Hepatocyte (in vitro differentiated cells): Measurements from ENCODE around the gene GIMAP6. TPM values are rescaled to one million over a fixed set of nuclear protein-coding genes. Genes with fewer than 3 reads are reported as not detected.

ENCODE experiments used
- DNase-seq: peaks from one replicate; pipeline ENCODE4 v3.0.0-alpha.2; 2016; ENCODE audit warnings: low spot score
- H2AFZ ChIP-seq: fragments of 200-600 bp; sonication (generic); 2 replicates; pipeline ENCODE4 v1.6.0; 2016; ENCODE audit warnings: antibody characterized with exemption, mild to moderate bottlenecking
- H3K27ac ChIP-seq: fragments of 200-600 bp; sonication (generic); 2 replicates; pipeline ENCODE4 v1.5.1; 2016; ENCODE audit warnings: mild to moderate bottlenecking
- H3K27me3 ChIP-seq: fragments of 200-600 bp; sonication (generic); 2 replicates; pipeline ENCODE4 v1.6.1; 2016
- H3K36me3 ChIP-seq: fragments of 200-600 bp; sonication (generic); replicated peaks from 2 replicates; pipeline ENCODE4 v1.5.1; 2016; ENCODE audit warnings: low read depth; ENCODE audit not compliant: insufficient read depth
- H3K4me1 ChIP-seq: fragments of 200-600 bp; sonication (generic); 2 replicates; pipeline ENCODE4 v1.5.1; 2016; ENCODE audit warnings: mild to moderate bottlenecking, moderate library complexity; ENCODE audit not compliant: insufficient read depth
- H3K4me2 ChIP-seq: fragments of 200-600 bp; sonication (generic); 2 replicates; pipeline ENCODE4 v1.6.0; 2016
- H3K4me3 ChIP-seq: fragments of 200-600 bp; sonication (generic); 2 replicates; pipeline ENCODE4 v1.5.1; 2016; ENCODE audit warnings: mild to moderate bottlenecking
- H3K79me2 ChIP-seq: fragments of 200-600 bp; sonication (generic); 2 replicates; pipeline ENCODE4 v1.6.0; 2017; ENCODE audit warnings: mild to moderate bottlenecking
- H3K9me2 ChIP-seq: fragments of 200-600 bp; sonication (generic); replicated peaks from 2 replicates; pipeline ENCODE4 v1.6.0; 2017; ENCODE audit warnings: mild to moderate bottlenecking; ENCODE audit not compliant: insufficient read depth
- H3K9me3 ChIP-seq: fragments of 200-600 bp; sonication (generic); 2 replicates; pipeline ENCODE4 v1.5.1; 2016; ENCODE audit warnings: low read depth, mild to moderate bottlenecking
- H4K20me1 ChIP-seq: fragments of 200-600 bp; sonication (generic); 2 replicates; pipeline ENCODE4 v1.6.0; 2016; ENCODE audit warnings: mild to moderate bottlenecking; ENCODE audit not compliant: insufficient read depth, poor library complexity, severe bottlenecking
- EZH2 ChIP-seq: fragments of 200-600 bp; sonication (generic); IDR thresholded peaks from 2 replicates; pipeline ENCODE4 v1.6.1; 2016; ENCODE audit warnings: antibody characterized with exemption, mild to moderate bottlenecking, borderline replicate concordance
- EZH2phosphoT487 ChIP-seq: fragments of 200-600 bp; sonication (generic); IDR thresholded peaks from one replicate; pipeline ENCODE4 v1.6.1; 2018; ENCODE audit warnings: antibody characterized with exemption, mild to moderate bottlenecking, low read depth, moderate library complexity; ENCODE audit not compliant: unreplicated experiment, severe bottlenecking
- WGBS: methylation state at CpG from one replicate; pipeline ENCODE4 v1.1.6; 2016; ENCODE audit warnings: low lambda C conversion rate; ENCODE audit errors: missing lambda C conversion rate; 5-methylcytosine and 5-hydroxymethylcytosine counted together
- polyA plus RNA-seq: library from polyadenylated mRNA; unstranded; fragments of >200 nt; fragmentation: Nextera tagmentation; extraction: Ambion mirVana; gene quantifications from 2 replicates; pipeline ENCODE4 v1.2.1, GENCODE V29; 2016
- total RNA-seq: library from RNA; depleted of rRNA; stranded (reverse); fragments of >200 nt; gene quantifications from 2 replicates; pipeline ENCODE4 v1.2.3, GENCODE V29; 2014
- TF ChIP-seq, protein P1 (sequence below): fragments of 200-600 bp; sonication (generic); IDR thresholded peaks from 2 replicates; pipeline ENCODE4 v1.5.1; 2016; ENCODE audit warnings: antibody characterized with exemption, mild to moderate bottlenecking; ENCODE audit not compliant: poor library complexity

The GIMAP6 gene
- total and polyA plus RNA-seq, 2 experiments from 2014 or later: 0.27 to 0.82 TPM

DNA sequence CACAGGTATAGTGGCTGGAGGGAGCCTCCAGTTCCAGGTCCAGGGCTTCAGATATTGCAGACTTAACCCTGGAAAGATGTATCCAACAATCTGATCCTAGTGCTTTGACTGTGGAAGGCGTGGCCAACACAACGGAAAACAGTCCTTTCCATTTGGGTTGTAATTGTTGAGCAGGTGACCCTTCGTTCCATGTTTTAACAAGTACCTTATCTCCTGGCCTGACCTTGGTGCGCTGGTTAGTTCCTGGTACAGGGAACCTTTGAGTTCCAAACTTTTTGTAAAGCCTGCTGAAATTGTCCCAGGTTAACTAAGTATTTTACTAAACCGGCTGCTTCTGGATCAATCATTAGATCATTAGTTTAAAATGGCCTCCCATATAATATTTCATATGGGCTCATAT is 23.9 kb upstream of the GIMAP6 start:
- Histone ChIP-seq H3K9me2 (no peaks in the 10 kb centered on the region), H3K79me2 (no peaks in the 10 kb centered on the region), H4K20me1 (no peaks in the 10 kb centered on the region), H3K9me3 (no peaks in the 10 kb centered on the region), H3K27ac (no peak overlapping the region), H3K4me1 (no peaks in the 10 kb centered on the region), H3K4me3 (no peak overlapping the region), H3K27me3 (no peaks in the 10 kb centered on the region), H3K36me3 (no peaks in the 10 kb centered on the region), H3K4me2 (no peak overlapping the region), H2AFZ (no peak overlapping the region)
- TF ChIP-seq, protein P1, sequence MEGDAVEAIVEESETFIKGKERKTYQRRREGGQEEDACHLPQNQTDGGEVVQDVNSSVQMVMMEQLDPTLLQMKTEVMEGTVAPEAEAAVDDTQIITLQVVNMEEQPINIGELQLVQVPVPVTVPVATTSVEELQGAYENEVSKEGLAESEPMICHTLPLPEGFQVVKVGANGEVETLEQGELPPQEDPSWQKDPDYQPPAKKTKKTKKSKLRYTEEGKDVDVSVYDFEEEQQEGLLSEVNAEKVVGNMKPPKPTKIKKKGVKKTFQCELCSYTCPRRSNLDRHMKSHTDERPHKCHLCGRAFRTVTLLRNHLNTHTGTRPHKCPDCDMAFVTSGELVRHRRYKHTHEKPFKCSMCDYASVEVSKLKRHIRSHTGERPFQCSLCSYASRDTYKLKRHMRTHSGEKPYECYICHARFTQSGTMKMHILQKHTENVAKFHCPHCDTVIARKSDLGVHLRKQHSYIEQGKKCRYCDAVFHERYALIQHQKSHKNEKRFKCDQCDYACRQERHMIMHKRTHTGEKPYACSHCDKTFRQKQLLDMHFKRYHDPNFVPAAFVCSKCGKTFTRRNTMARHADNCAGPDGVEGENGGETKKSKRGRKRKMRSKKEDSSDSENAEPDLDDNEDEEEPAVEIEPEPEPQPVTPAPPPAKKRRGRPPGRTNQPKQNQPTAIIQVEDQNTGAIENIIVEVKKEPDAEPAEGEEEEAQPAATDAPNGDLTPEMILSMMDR: no peak
- DNase-seq: no peak
- 75% methylated on average over 5 of the region's 5 CpGs for WGBS

DNA sequence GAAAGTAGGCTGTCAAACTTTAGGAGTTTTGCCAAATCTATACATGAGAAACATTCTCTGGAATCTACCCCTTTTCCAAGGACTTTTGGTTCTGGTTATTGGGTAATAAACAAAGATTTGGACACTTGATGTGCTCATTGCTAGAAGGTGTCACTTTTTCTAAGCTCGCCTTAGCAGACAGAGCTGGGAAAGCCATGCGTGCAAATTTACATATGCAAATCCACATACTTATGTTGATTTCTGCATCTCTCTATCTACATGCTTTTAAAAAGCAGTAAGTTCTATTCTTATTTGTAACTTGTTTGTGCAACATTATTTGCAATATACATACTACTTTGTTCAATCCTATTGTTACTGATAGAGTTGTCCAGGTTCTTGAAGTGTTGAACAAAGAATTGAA is 22.5 kb upstream of the GIMAP6 start:
- no peaks in the 10 kb centered on the region for H3K9me2 ChIP-seq
- H3K4me2 ChIP-seq: no peak overlapping the region
- H3K4me1 ChIP-seq: no peaks in the 10 kb centered on the region
- no peak overlapping the region for H2AFZ ChIP-seq
- H3K27me3 ChIP-seq: no peaks in the 10 kb centered on the region
- H4K20me1 ChIP-seq: no peaks in the 10 kb centered on the region
- TF ChIP-seq, protein P1: no peak
- TF ChIP-seq EZH2phosphoT487: no peak
- no peak for TF ChIP-seq EZH2
- no peak overlapping the region for H3K27ac ChIP-seq
- no peaks in the 10 kb centered on the region for H3K36me3 ChIP-seq
- no peaks in the 10 kb centered on the region for H3K9me3 ChIP-seq
- WGBS: 62% methylated on average over 2 of the region's 2 CpGs
- H3K79me2 ChIP-seq: no peaks in the 10 kb centered on the region
- H3K4me3 ChIP-seq: no peak overlapping the region
- no peak for DNase-seq

- no peak for TF ChIP-seq EZH2phosphoT487
- TF ChIP-seq, protein P1: no peak
- Histone ChIP-seq H3K79me2 (no peaks in the 10 kb centered on the region), H2AFZ (no peak overlapping the region), H4K20me1 (no peaks in the 10 kb centered on the region), H3K4me1 (no peaks in the 10 kb centered on the region), H3K27ac (no peak overlapping the region), H3K4me3 (no peak overlapping the region), H3K9me3 (no peaks in the 10 kb centered on the region), H3K27me3 (no peaks in the 10 kb centered on the region), H3K36me3 (no peaks in the 10 kb centered on the region), H3K9me2 (no peaks in the 10 kb centered on the region), H3K4me2 (no peak overlapping the region)
- DNase-seq: no peak
- 71% methylated on average over 3 of the region's 3 CpGs for WGBS
These were observed 16.8 kb upstream of the GIMAP6 start for GRCh38 chr7:150649080-150649385.

GRCh38 chr7:150648353-150649079 is 16.3 kb upstream of the GIMAP6 start:
- Histone ChIP-seq H3K79me2 (no peaks in the 10 kb centered on the region), H3K27ac (no peak overlapping the region)

More at GRCh38 chr7:150648353-150649079, 16.3 kb upstream of the GIMAP6 start:
- no peak for DNase-seq
- no peak overlapping the region for H2AFZ ChIP-seq
- H3K4me2 ChIP-seq: no peak overlapping the region
- H3K4me1 ChIP-seq: no peaks in the 10 kb centered on the region
- H3K9me3 ChIP-seq: no peaks in the 10 kb centered on the region
- no peaks in the 10 kb centered on the region for H3K9me2 ChIP-seq
- H4K20me1 ChIP-seq: no peaks in the 10 kb centered on the region
- no peaks in the 10 kb centered on the region for H3K27me3 ChIP-seq
- WGBS: 75% methylated on average over 3 of the region's 3 CpGs
- TF ChIP-seq, protein P1: no peak
- TF ChIP-seq EZH2 (no peak), EZH2phosphoT487 (no peak)
- no peak overlapping the region for H3K4me3 ChIP-seq
- no peaks in the 10 kb centered on the region for H3K36me3 ChIP-seq
